HepG2 (cell line): ENCODE results near the gene MRPL14. TPM values are rescaled to one million over a fixed set of nuclear protein-coding genes. Genes with fewer than 3 reads are reported as not detected.

Experiments used
- ATF4 ChIP-seq, 2 experiments: fragments of 450-650 bp in 1 of 2; sonication (generic) in 1 of 2; formaldehyde crosslinking; IDR thresholded peaks; 2 replicates each; pipeline versions ENCODE4 v1.5.0 to v1.8.0; 2020 to 2022; ENCODE audit warnings: mild to moderate bottlenecking in 1 of 2, missing genetic modification reagents in 1 of 2
- BCL6 ChIP-seq: IDR thresholded peaks from 2 replicates; pipeline ENCODE4 v1.6.1; 2016; ENCODE audit warnings: missing genetic modification reagents, missing compliant biosample characterization
- LBX2 ChIP-seq: sonication (generic); formaldehyde crosslinking; IDR thresholded peaks from 2 replicates; pipeline ENCODE4 v1.5.0; 2020; ENCODE audit warnings: missing genetic modification reagents, mild to moderate bottlenecking, borderline replicate concordance
- MIER2 ChIP-seq: IDR thresholded peaks from 2 replicates; pipeline ENCODE4 v1.6.1; 2016; ENCODE audit warnings: missing biosample characterization, missing genetic modification reagents
- ZC3H13 ChIP-seq: sonication (generic); formaldehyde crosslinking; IDR thresholded peaks from 2 replicates; pipeline ENCODE4 v1.8.1; 2023; ENCODE audit warnings: mild to moderate bottlenecking, missing genetic modification reagents, moderate library complexity
- ZHX2 ChIP-seq, 2 experiments: sonication (generic) in 1 of 2; formaldehyde crosslinking in 1 of 2; IDR thresholded peaks; 2 replicates each; pipeline versions ENCODE4 v1.6.1 to v1.9.0; 2014 to 2022; ENCODE audit warnings: antibody characterized with exemption in 1 of 2, borderline replicate concordance in 1 of 2, inconsistent platforms in 1 of 2, low read depth in 1 of 2, missing genetic modification reagents in 1 of 2
- ZNF34 ChIP-seq: sonication (generic); formaldehyde crosslinking; IDR thresholded peaks from 2 replicates; pipeline ENCODE4 v1.4.0; 2020; ENCODE audit warnings: mild to moderate bottlenecking, missing genetic modification reagents, borderline replicate concordance
- ZNF569 ChIP-seq: sonication (generic); formaldehyde crosslinking; IDR thresholded peaks from 2 replicates; pipeline ENCODE4 v1.5.0; 2020; ENCODE audit warnings: mild to moderate bottlenecking, missing genetic modification reagents, moderate library complexity, borderline replicate concordance
- ZNF782 ChIP-seq: sonication (generic); formaldehyde crosslinking; IDR thresholded peaks from 2 replicates; pipeline ENCODE4 v1.4.0; 2020; ENCODE audit warnings: missing genetic modification reagents, mild to moderate bottlenecking, borderline replicate concordance
- polyA plus RNA-seq, 8 experiments: library from polyadenylated mRNA; depleted of rRNA in 3 of 8; stranded (reverse) in 7 of 8; unstranded in 1 of 8; fragments of >200 nt; fragmentation: Illumina TruSeq in 4 of 8; extraction: Trizol in 4 of 8; gene quantifications; 2 replicates each; pipeline versions ENCODE4 v1.2.1 to v1.2.3, GENCODE V29; 2011 to 2016; ENCODE audit warnings: low read depth in 4 of 8, missing spikeins in 1 of 8, mixed read lengths in 1 of 8; ENCODE audit not compliant: insufficient read depth in 1 of 8
- total RNA-seq, 5 experiments: library from RNA; depleted of rRNA; stranded (reverse); fragments of >200 nt; fragmentation: Illumina TruSeq; extraction: Trizol; gene quantifications; 2 replicates each; pipeline ENCODE4 v1.2.3, GENCODE V29; 2016; ENCODE audit warnings: low read depth in 1 of 5
- TF ChIP-seq, protein P1 (sequence below), 2 experiments: fragments of 450-650 bp in 1 of 2; sonication (generic) in 1 of 2; formaldehyde crosslinking in 1 of 2; IDR thresholded peaks; 2 replicates each; pipeline versions ENCODE4 v1.6.1 to v1.8.0; 2016 to 2022; ENCODE audit warnings: antibody characterized with exemption in 1 of 2, mild to moderate bottlenecking in 1 of 2, missing genetic modification reagents in 1 of 2

MRPL14 gene
- total and polyA plus RNA-seq, 2 of the 13 experiments (the other 11 are each of a cell fraction or from before 2014, with no cell fraction given): 157 to 178 TPM

- TF ChIP-seq ATF4 (CRISPR knock-in tag; IDR thresholded peaks at IDR 0.05) (no peak), ZNF34 (CRISPR knock-in tag) (no peak), ZHX2 (IDR thresholded peaks at IDR 0.05; ENCODE audit: low read depth) (peak; percentile 85), ZHX2 (CRISPR knock-in tag; IDR thresholded peaks at IDR 0.05; ENCODE audit: borderline replicate concordance) (no peak), LBX2 (CRISPR knock-in tag) (0 out of 2 replicates have a peak, but pooled peaks have one; percentile 38), ZNF569 (CRISPR knock-in tag) (no peak), MIER2 (CRISPR knock-in tag) (no peak), ZNF782 (CRISPR knock-in tag) (no peak), ZC3H13 (peak; percentile 81; the same call in 1 of the 2 replicates), BCL6 (CRISPR knock-in tag) (no peak)
- TF ChIP-seq, protein P1, sequence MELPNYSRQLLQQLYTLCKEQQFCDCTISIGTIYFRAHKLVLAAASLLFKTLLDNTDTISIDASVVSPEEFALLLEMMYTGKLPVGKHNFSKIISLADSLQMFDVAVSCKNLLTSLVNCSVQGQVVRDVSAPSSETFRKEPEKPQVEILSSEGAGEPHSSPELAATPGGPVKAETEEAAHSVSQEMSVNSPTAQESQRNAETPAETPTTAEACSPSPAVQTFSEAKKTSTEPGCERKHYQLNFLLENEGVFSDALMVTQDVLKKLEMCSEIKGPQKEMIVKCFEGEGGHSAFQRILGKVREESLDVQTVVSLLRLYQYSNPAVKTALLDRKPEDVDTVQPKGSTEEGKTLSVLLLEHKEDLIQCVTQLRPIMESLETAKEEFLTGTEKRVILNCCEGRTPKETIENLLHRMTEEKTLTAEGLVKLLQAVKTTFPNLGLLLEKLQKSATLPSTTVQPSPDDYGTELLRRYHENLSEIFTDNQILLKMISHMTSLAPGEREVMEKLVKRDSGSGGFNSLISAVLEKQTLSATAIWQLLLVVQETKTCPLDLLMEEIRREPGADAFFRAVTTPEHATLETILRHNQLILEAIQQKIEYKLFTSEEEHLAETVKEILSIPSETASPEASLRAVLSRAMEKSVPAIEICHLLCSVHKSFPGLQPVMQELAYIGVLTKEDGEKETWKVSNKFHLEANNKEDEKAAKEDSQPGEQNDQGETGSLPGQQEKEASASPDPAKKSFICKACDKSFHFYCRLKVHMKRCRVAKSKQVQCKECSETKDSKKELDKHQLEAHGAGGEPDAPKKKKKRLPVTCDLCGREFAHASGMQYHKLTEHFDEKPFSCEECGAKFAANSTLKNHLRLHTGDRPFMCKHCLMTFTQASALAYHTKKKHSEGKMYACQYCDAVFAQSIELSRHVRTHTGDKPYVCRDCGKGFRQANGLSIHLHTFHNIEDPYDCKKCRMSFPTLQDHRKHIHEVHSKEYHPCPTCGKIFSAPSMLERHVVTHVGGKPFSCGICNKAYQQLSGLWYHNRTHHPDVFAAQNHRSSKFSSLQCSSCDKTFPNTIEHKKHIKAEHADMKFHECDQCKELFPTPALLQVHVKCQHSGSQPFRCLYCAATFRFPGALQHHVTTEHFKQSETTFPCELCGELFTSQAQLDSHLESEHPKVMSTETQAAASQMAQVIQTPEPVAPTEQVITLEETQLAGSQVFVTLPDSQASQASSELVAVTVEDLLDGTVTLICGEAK (IDR thresholded peaks at IDR 0.05): no peak
- TF ChIP-seq, protein P1 (CRISPR knock-in tag; IDR thresholded peaks at IDR 0.05): 0 out of 2 replicates have a peak, but pooled peaks have one; percentile 16
Measured at GRCh38 chr6:44072959-44073611, 54.2 kb downstream of the MRPL14 start (continued).
